IMR-90 (cell line): ENCODE data around the gene GHDC. TPM values are rescaled to one million over a fixed set of nuclear protein-coding genes. Genes with fewer than 3 reads are reported as not detected.
"Not testable (repeated sequence)": the region's sequence is repeated elsewhere in the genome, so short reads cannot be mapped to it uniquely, and the experiment has no call there.

Experiments used
- ATAC-seq: fragments of 200-7000 bp; cut with Tn5 transposase; 2 replicates; pipeline ENCODE4 v1.9.1; 2020; ENCODE audit warnings: low read depth, mild to moderate bottlenecking, moderate library complexity
- BruUV-seq: library from RNA; stranded (reverse); fragments of 400-500 nt; replicated peaks from 2 replicates; lab custom pipeline; 2021; lab: Mats Ljungman, UMichigan
- CTCF ChIA-PET: fragments of 300-600 bp; formaldehyde crosslinking; extraction: SDS; loops from one replicate; lab custom pipeline; 2021; ENCODE audit warnings: antibody characterized with exemption; lab: Yijun Ruan, JAX
- POLR2A ChIA-PET: fragments of 300-600 bp; sonication (Branson Sonifier 250); formaldehyde crosslinking; loops from one replicate; lab custom pipeline; 2022; ENCODE audit warnings: antibody characterized with exemption; ENCODE audit not compliant: unreplicated experiment; lab: Charles Lee
- DNase-seq: peaks from one replicate; pipeline ENCODE4 v3.0.0; 2013
- H2AFZ ChIP-seq: replicated peaks from 2 replicates; pipeline ENCODE3; 2013; ENCODE audit warnings: low read length, mild to moderate bottlenecking; ENCODE audit not compliant: poor library complexity
- H2AK5ac ChIP-seq: 2 replicates; pipeline ENCODE4 v1.6.1; 2013; ENCODE audit warnings: low read depth, low read length, inconsistent platforms
- H2AK9ac ChIP-seq: replicated peaks from 2 replicates; pipeline ENCODE3; 2013; ENCODE audit warnings: mild to moderate bottlenecking, low read depth, low read length, moderate library complexity; ENCODE audit not compliant: poor library complexity
- H2BK120ac ChIP-seq: 2 replicates; pipeline ENCODE4 v1.6.1; 2013; ENCODE audit warnings: low read depth, low read length, inconsistent platforms
- H2BK15ac ChIP-seq: 3 replicates; pipeline ENCODE4 v1.6.1; 2013; ENCODE audit warnings: low read depth, low read length, inconsistent platforms
- H2BK20ac ChIP-seq: 2 replicates; pipeline ENCODE4 v1.6.1; 2013; ENCODE audit warnings: low read depth, mild to moderate bottlenecking, inconsistent platforms, low read length, moderate library complexity
- H2BK5ac ChIP-seq: 2 replicates; pipeline ENCODE4 v1.6.1; 2013; ENCODE audit warnings: mild to moderate bottlenecking, low read depth, low read length, inconsistent platforms; ENCODE audit not compliant: poor library complexity, severe bottlenecking
- H3K14ac ChIP-seq: replicated peaks from 2 replicates; pipeline ENCODE4 v1.6.1; 2013; ENCODE audit warnings: low read depth, low read length, inconsistent platforms
- H3K18ac ChIP-seq: 2 replicates; pipeline ENCODE4 v1.6.1; 2013; ENCODE audit warnings: low read depth, low read length, control low read depth
- H3K23ac ChIP-seq: 2 replicates; pipeline ENCODE4 v1.6.1; 2013; ENCODE audit warnings: low read depth, low read length, inconsistent platforms
- H3K27ac ChIP-seq: 2 replicates; pipeline ENCODE4 v1.5.1; 2013; ENCODE audit warnings: mild to moderate bottlenecking, control low read depth, low read length; ENCODE audit not compliant: insufficient read depth
- H3K27me3 ChIP-seq: 2 replicates; pipeline ENCODE4 v1.6.1; 2013; ENCODE audit warnings: low read length; ENCODE audit not compliant: control insufficient read depth, insufficient read depth
- H3K36me3 ChIP-seq: 2 replicates; pipeline ENCODE4 v1.6.1; 2013; ENCODE audit warnings: low read length, mixed read lengths; ENCODE audit not compliant: control insufficient read depth, insufficient read depth
- H3K4ac ChIP-seq: 2 replicates; pipeline ENCODE4 v1.6.1; 2013; ENCODE audit warnings: low read depth, low read length, inconsistent platforms
- H3K4me1 ChIP-seq: 2 replicates; pipeline ENCODE4 v1.6.1; 2013; ENCODE audit warnings: low read length, mixed read lengths; ENCODE audit not compliant: control insufficient read depth, insufficient read depth
- H3K4me2 ChIP-seq: 2 replicates; pipeline ENCODE4 v1.6.1; 2013; ENCODE audit warnings: low read depth, mild to moderate bottlenecking, control low read depth, low read length, moderate library complexity
- H3K4me3 ChIP-seq: 2 replicates; pipeline ENCODE4 v1.5.1; 2013; ENCODE audit warnings: low read depth, mild to moderate bottlenecking, control low read depth, low read length, moderate library complexity; ENCODE audit not compliant: insufficient read depth
- H3K56ac ChIP-seq: 2 replicates; pipeline ENCODE4 v1.6.1; 2013; ENCODE audit warnings: low read length, inconsistent platforms; ENCODE audit not compliant: insufficient read depth; ENCODE audit errors: extremely low read depth
- H3K79me1 ChIP-seq, 2 experiments: 2 replicates each; pipeline ENCODE4 v1.6.1; 2013; ENCODE audit warnings: low read length in 2 of 2, inconsistent platforms in 1 of 2, low read depth in 1 of 2
- H3K9ac ChIP-seq: 2 replicates; pipeline ENCODE4 v1.6.1; 2013; ENCODE audit warnings: low read depth, low read length, control low read depth
- H3K9me1 ChIP-seq: 2 replicates; pipeline ENCODE4 v1.6.1; 2013; ENCODE audit warnings: low read length, inconsistent platforms; ENCODE audit not compliant: insufficient read depth
- H3K9me3 ChIP-seq: 2 replicates; pipeline ENCODE4 v1.6.1; 2013; ENCODE audit warnings: low read length; ENCODE audit not compliant: control insufficient read depth, insufficient read depth
- H4K20me1 ChIP-seq: 2 replicates; pipeline ENCODE4 v1.6.1; 2013; ENCODE audit warnings: low read length, inconsistent platforms; ENCODE audit not compliant: insufficient read depth
- H4K5ac ChIP-seq: 2 replicates; pipeline ENCODE4 v1.6.1; 2013; ENCODE audit warnings: mild to moderate bottlenecking, low read depth, low read length, control low read depth
- H4K8ac ChIP-seq, 2 experiments: 2 replicates each; pipeline ENCODE4 v1.6.1; 2013; ENCODE audit warnings: low read depth in 2 of 2, low read length in 2 of 2, control low read depth in 1 of 2, inconsistent platforms in 1 of 2
- H4K91ac ChIP-seq: 2 replicates; pipeline ENCODE4 v1.6.1; 2013; ENCODE audit warnings: low read depth, low read length, inconsistent platforms; ENCODE audit not compliant: insufficient read depth
- WGBS, 2 experiments: methylation state at CpG; one replicate each; pipeline versions ENCODE4 v1.1.5 to v1.1.7; 2013; ENCODE audit warnings: missing lambda C conversion rate in 2 of 2; ENCODE audit not compliant: insufficient read length in 1 of 2; ENCODE audit errors: extremely low coverage in 2 of 2; 5-methylcytosine and 5-hydroxymethylcytosine counted together
- dilution Hi-C: fragments of 300-500 bp; cut with HindIII; formaldehyde crosslinking; loops from one replicate; pipeline ENCODE4 v1.14.3; 2018; ENCODE audit warnings: low sequenced_read_pairs; ENCODE audit not compliant: unreplicated experiment
- in situ Hi-C: fragments of 300-500 bp; cut with MboI; formaldehyde crosslinking; loops from 3 replicates; pipeline ENCODE4 v1.14.3; 2019; ENCODE audit warnings: low sequenced_read_pairs, inconsistent platforms, mixed read lengths
- intact Hi-C: fragments of 100-400 bp; cut with micrococcal nuclease; formaldehyde crosslinking; loops from 2 replicates; pipeline ENCODE4 v1.10.0; 2022
- polyA plus RNA-seq, 3 experiments: library from polyadenylated mRNA; depleted of rRNA; stranded (reverse); fragments of >200 nt; gene quantifications; 2 replicates each; pipeline ENCODE4 v1.2.3, GENCODE V29; 2012; ENCODE audit warnings: low replicate concordance in 1 of 3
- total RNA-seq: library from RNA; depleted of rRNA; stranded (reverse); fragments of >200 nt; gene quantifications from 2 replicates; pipeline ENCODE4 v1.2.3, GENCODE V29; 2012

GHDC gene
- total and polyA plus RNA-seq, 2 of the 4 experiments (the other 2 are of a cell fraction) = 5.2 to 8.1 TPM

DNA sequence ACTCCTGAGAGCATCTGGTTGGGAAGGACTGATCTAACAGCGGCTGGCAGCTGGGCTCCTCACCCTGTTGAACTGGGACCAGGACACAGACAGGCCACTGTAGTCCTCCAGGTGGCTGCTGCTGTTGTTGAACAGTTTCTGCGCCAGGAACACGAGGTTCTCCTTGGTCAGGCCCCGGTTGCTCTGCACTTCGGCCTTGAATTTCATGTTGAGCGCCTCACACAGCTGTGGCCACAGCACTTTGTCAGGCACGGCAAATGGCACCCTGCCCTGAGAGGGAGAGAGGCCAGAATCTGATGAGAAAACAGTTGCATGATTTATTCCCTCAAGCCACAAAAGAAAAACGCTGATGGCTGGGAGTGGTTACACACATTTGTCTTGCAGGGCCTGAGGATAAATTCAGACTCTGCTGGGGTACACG is 17.6 kb upstream of the GHDC start:
- BruUV-seq, H4K8ac ChIP-seq, dilution Hi-C loops, POLR2A ChIA-PET, H3K9me3 ChIP-seq, CTCF ChIA-PET, H3K27ac ChIP-seq, H3K4me2 ChIP-seq, H2AFZ ChIP-seq, H3K9me1 ChIP-seq, H2BK20ac ChIP-seq, H4K20me1 ChIP-seq, H3K27me3 ChIP-seq, intact Hi-C loops, H3K56ac ChIP-seq, H3K79me1 ChIP-seq, H3K4ac ChIP-seq, H4K5ac ChIP-seq, H4K91ac ChIP-seq, H2BK15ac ChIP-seq, H3K9ac ChIP-seq, in situ Hi-C loops, H3K18ac ChIP-seq, DNase-seq, H2BK120ac ChIP-seq, H2AK9ac ChIP-seq, ATAC-seq, H3K4me3 ChIP-seq, H2AK5ac ChIP-seq, H3K14ac ChIP-seq, H2BK5ac ChIP-seq, H3K23ac ChIP-seq, H3K4me1 ChIP-seq: not testable (repeated sequence)
- 50% methylated on average over 2 of the region's 9 CpGs; no CpG with 5 or more reads in 1 of the 2 experiments for WGBS, 2 experiments
- H3K36me3 ChIP-seq = peaks cover 40% of the 10 kb centered on the region
